Measurements from ENCODE around the gene MEX3D.
"Not testable (repeated sequence)": the region's sequence is repeated elsewhere in the genome, so short reads cannot be mapped to it uniquely, and the experiment has no call there.

DNA sequence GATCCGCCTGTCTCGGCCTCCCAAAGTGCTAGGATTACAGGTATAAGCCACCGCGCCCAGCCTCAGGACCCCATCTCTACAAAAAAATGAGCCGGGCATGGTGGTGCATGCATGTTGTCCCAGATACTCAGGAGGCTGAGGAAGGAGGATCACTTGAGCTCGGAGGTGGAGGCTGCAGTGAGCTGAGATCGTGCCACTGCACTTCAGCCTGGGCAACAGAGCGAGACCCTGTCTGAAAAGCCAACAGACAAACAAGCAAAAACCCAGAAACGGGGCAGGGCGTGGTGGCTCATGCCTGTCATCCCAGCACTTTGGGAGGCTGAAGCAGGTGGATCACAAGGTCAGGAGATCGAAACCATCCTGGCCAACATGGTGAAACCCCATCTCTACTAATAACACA is 37.3 kb downstream of the MEX3D start:
- TF ChIP-seq, protein P1, sequence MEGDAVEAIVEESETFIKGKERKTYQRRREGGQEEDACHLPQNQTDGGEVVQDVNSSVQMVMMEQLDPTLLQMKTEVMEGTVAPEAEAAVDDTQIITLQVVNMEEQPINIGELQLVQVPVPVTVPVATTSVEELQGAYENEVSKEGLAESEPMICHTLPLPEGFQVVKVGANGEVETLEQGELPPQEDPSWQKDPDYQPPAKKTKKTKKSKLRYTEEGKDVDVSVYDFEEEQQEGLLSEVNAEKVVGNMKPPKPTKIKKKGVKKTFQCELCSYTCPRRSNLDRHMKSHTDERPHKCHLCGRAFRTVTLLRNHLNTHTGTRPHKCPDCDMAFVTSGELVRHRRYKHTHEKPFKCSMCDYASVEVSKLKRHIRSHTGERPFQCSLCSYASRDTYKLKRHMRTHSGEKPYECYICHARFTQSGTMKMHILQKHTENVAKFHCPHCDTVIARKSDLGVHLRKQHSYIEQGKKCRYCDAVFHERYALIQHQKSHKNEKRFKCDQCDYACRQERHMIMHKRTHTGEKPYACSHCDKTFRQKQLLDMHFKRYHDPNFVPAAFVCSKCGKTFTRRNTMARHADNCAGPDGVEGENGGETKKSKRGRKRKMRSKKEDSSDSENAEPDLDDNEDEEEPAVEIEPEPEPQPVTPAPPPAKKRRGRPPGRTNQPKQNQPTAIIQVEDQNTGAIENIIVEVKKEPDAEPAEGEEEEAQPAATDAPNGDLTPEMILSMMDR (IDR thresholded peaks at IDR 0.05) = not testable (repeated sequence)
- TF ChIP-seq POLR2A (IDR thresholded peaks at IDR 0.05) = not testable (repeated sequence)

Measured in right lobe of liver (tissue), 4 donors.